Measurements from ENCODE around the gene HOXB1.

The HOXB1 gene

DNA sequence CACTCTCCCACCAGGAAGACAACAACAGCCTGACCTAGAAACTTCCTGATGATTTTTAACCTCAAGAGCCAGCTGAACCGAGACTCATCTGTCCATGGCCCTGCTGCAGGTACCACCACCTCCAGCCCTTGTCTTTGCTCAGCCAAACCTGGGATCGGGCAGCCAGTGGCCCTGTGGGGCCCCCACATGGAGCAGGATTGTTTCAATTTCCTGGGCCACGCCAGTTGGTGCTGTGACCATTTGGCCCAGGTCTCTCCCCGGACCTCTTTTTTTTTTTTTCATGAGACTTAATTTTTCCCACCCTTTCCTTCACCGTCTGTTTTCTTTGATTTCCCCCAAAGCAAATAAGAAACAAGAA lies 22.4 kb upstream of the HOXB1 start:
- Histone ChIP-seq H3K4me3 (ENCODE audit: low read depth in 1 of 2, low read length in 1 of 2) (no peak overlapping the region), H3K27me3 (peaks cover 87% of the 10 kb centered on the region), H3K9me3 (no peaks in the 10 kb centered on the region), H3K27ac (no peak overlapping the region), H3K4me1 (ENCODE audit: control insufficient read depth in 1 of 2, insufficient read depth in 1 of 2, low read depth in 1 of 2, low read length in 1 of 2) (no peaks in the 10 kb centered on the region), H3K36me3 (no peaks in the 10 kb centered on the region)
- TF ChIP-seq, protein P1, sequence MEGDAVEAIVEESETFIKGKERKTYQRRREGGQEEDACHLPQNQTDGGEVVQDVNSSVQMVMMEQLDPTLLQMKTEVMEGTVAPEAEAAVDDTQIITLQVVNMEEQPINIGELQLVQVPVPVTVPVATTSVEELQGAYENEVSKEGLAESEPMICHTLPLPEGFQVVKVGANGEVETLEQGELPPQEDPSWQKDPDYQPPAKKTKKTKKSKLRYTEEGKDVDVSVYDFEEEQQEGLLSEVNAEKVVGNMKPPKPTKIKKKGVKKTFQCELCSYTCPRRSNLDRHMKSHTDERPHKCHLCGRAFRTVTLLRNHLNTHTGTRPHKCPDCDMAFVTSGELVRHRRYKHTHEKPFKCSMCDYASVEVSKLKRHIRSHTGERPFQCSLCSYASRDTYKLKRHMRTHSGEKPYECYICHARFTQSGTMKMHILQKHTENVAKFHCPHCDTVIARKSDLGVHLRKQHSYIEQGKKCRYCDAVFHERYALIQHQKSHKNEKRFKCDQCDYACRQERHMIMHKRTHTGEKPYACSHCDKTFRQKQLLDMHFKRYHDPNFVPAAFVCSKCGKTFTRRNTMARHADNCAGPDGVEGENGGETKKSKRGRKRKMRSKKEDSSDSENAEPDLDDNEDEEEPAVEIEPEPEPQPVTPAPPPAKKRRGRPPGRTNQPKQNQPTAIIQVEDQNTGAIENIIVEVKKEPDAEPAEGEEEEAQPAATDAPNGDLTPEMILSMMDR (IDR thresholded peaks at IDR 0.05): no peak

DNA sequence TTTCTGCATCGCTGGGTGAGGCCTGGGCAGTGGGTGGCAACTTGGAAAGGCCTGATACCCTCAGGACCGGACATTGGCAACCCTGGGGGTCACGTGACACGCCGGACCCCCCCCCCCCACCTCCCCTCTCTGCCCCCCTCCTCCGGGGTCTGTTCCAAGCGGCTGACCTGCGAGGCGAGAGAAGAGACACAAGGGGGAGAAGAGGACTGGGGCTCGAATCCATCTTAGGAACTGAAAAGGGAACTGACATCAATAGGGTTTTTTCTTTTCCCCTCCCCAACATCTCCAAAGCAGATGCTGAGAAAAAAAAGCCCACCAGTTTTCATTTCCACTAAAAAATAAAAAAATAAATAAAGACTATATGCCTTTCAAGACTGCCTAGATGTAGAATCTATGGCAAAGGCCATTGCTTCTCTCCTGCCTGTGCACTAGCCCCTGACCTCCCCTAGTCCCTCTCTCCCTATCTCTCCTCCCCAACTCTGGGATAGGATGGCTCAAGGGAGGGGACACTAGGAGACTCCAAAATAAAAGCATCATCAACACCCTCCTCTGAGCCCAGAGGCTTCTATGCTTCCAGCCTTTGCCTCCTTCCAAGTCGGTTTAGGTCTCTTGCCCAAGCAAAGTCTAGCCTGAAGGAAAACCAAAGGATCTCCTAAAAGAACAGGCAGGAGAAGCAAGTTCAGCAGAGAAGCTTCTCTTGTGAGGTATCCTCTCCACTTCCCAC lies 21.8 kb upstream of the HOXB1 start:
- Histone ChIP-seq H3K36me3 (no peaks in the 10 kb centered on the region), H3K4me1 (ENCODE audit: control insufficient read depth in 1 of 2, insufficient read depth in 1 of 2, low read depth in 1 of 2, low read length in 1 of 2) (no peaks in the 10 kb centered on the region), H3K27ac (no peak overlapping the region), H3K9me3 (no peaks in the 10 kb centered on the region), H3K4me3 (ENCODE audit: low read depth in 1 of 2, low read length in 1 of 2) (no peak overlapping the region), H3K27me3 (peaks cover 87% of the 10 kb centered on the region)
- TF ChIP-seq, protein P1 (IDR thresholded peaks at IDR 0.05): no peak

DNA sequence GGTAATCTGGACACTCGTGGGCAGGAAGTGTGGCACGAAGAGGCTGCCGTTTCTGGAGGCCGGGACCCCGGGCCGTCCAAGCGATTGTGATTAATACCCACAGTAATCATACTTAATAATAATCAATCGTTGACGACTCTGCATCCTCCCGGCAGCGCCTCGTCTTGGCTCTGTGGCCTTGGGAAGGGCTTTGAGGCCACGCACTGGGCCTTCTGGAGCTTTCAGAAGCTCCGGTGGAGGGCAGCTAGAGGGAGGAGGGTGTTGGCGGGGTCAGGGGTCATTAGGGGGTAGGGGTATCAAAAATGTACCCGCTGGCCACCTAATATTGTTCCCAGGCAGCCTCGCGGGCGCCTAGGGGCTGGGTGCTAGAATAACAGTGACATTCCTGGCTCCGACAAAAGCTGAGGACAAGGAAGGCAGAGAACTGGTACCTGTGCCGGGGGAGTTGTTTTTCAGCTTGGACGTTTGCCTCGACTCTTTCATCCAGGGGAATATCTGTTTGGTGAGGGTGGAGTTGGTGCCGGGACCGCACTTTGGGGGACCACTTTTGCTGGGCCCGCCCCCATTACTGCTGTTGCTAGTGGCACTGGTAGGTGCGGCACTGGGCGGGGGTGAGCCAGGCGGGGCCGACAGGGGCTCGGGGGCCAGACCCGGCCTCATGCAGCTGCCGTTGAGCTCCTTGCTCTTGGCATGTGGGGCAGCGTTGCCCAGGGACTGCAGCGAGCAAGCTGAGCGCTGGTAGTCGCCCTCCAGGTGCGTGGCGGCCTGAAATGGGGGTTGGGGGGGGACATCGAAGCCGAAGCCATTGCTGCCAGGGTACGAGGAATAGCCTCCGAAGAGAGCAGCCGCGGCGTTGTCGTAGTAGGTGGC lies 21.0 kb upstream of the HOXB1 start:
- no peak overlapping the region for H3K4me3 ChIP-seq (ENCODE audit: low read depth in 1 of 2, low read length in 1 of 2)
- no peaks in the 10 kb centered on the region for H3K9me3 ChIP-seq
- H3K27ac ChIP-seq: no peak overlapping the region

DNA sequence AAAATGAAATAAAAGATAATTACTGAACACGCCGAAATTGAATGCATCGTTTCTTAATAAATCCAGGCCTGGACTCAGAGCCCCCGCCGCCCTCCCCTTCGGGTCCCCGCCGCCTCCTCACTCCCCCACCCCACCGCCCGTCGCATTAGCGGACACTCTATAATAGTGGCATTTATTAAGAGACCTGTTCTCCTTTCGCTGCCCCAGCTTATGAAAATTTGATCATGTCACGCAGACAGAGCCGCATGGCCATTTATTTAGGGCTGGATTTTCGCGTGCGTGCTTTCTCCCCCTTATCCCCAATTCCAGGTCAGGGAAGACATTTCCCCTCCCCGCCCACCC lies 20.4 kb upstream of the HOXB1 start:
- H3K36me3 ChIP-seq: no peaks in the 10 kb centered on the region
- H3K9me3 ChIP-seq: no peaks in the 10 kb centered on the region
- H3K4me3 ChIP-seq (ENCODE audit: low read depth in 1 of 2, low read length in 1 of 2): no peak overlapping the region
- H3K27ac ChIP-seq: no peak overlapping the region
- TF ChIP-seq, protein P1 (IDR thresholded peaks at IDR 0.05): no peak
- peaks cover 87% of the 10 kb centered on the region for H3K27me3 ChIP-seq
- H3K4me1 ChIP-seq (ENCODE audit: control insufficient read depth in 1 of 2, insufficient read depth in 1 of 2, low read depth in 1 of 2, low read length in 1 of 2): no peaks in the 10 kb centered on the region

More for the DNA sequence above, 21.0 kb upstream of the HOXB1 start:
- TF ChIP-seq, protein P1 (IDR thresholded peaks at IDR 0.05): no peak
- no peaks in the 10 kb centered on the region for H3K36me3 ChIP-seq
- H3K4me1 ChIP-seq (ENCODE audit: control insufficient read depth in 1 of 2, insufficient read depth in 1 of 2, low read depth in 1 of 2, low read length in 1 of 2): no peaks in the 10 kb centered on the region
- H3K27me3 ChIP-seq: peaks cover 87% of the 10 kb centered on the region

DNA sequence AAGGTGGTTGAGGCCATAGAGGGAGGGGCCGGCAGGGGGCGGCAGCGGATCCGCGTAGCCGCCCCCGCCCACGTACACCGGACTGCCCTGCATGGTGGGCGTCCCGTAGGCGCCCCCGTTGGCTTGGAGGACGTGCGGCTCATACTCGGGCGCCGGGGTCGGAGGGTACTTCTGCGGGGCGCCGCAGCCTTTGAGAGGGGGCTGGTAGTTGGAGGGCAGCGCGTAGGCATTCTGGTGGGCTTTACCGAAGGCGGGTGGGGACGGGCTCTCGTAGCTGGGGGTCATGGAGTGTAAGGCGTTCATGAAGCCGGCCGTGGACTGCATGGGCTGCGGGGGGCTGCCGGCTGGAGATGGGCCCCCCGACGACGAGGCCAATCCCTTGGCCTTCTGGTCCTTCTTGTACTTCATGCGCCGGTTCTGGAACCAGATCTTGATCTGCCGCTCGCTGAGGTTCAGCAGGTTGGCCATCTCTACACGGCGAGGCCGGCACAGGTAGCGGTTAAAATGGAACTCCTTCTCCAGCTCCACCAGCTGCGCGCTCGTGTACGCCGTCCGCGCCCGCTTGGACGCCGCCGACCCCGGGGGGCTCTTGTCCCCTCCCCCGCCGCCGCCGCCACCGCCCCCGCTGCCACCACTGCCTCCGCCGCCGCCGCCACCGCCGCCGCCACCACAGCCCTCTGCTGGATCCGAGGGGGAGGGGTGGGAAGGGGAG lies 19.8 kb upstream of the HOXB1 start:
- no peak overlapping the region for H3K4me3 ChIP-seq (ENCODE audit: low read depth in 1 of 2, low read length in 1 of 2)
- H3K4me1 ChIP-seq (ENCODE audit: control insufficient read depth in 1 of 2, insufficient read depth in 1 of 2, low read depth in 1 of 2, low read length in 1 of 2): no peaks in the 10 kb centered on the region
- H3K27me3 ChIP-seq: peaks cover 87% of the 10 kb centered on the region
- TF ChIP-seq, protein P1 (IDR thresholded peaks at IDR 0.05): no peak
- H3K27ac ChIP-seq: no peak overlapping the region
- no peaks in the 10 kb centered on the region for H3K36me3 ChIP-seq
- no peaks in the 10 kb centered on the region for H3K9me3 ChIP-seq
